ENCODE data around the gene MAFG. TPM values are rescaled to one million over a fixed set of nuclear protein-coding genes. Genes with fewer than 3 reads are reported as not detected.

MAFG gene
- total and polyA plus RNA-seq, 2 of the 13 experiments (the other 11 are each of a cell fraction or from before 2014, with no cell fraction given), result 14.5 to 20.0 TPM

DNA sequence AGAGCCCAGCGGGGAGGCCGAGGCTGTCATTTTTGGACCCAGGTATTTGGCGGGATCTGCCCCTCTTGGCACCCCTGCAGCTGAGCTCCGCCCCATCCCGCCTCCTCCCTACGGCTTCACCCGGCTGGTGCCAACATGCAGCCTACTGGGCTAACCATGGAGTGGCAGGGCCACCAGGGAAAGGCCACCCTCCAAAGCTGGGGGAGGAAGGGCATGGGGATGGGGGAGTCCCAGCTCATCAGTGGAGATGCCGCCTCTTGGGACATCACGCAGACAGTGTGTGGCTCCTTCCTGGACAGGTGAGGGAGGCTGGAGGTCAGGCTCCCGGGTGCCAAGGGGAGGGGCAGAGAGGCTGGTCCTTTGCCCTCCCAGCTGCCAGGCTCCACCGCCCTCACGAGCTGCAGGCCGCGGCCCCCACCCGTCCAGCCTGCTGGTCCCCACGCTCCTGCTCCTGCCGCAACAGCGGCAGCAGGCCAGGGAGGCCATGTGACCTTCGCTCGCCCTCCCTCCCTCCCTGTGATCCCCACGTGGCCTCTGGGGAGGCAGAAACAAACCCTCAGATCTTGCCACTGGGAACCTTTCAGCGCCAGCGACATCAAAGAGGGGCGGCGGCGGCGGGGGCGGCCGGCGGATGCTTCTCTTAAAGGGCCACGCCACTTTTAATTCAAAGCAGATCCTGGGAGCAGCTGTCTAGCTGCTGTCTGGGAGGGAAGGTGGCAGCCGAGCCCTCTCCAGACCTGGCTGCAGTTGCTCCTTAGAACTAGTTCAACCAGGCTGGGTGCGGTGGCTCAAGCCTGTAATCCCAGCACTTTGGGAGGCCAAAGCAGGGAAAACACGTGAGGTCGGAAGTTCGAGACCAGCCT, 40.2 kb upstream of the MAFG start (continued):
- TF ChIP-seq LBX2 (CRISPR knock-in tag; IDR thresholded peaks at IDR 0.05; ENCODE audit: borderline replicate concordance) (no peak; the same call in 1 of the 2 replicates), ZNF776 (CRISPR knock-in tag; IDR thresholded peaks at IDR 0.05) (peak; percentile 94; the same call in 1 of the 2 replicates), HHEX (CRISPR knock-in tag; IDR thresholded peaks at IDR 0.05) (0 out of 2 replicates have a peak, but pooled peaks have one; percentile 36), TAF15 (IDR thresholded peaks at IDR 0.05; ENCODE audit: low read depth, low read length, poor library complexity, severe bottlenecking) (peak; percentile 31), NCOA5 (CRISPR knock-in tag; IDR thresholded peaks at IDR 0.05) (0 out of 2 replicates have a peak, but pooled peaks have one; percentile 10), ZNF460 (CRISPR knock-in tag; IDR thresholded peaks at IDR 0.05; ENCODE audit: borderline replicate concordance) (peak; percentile 43; the same call in 1 of the 2 replicates), ZNF274 (CRISPR knock-in tag; IDR thresholded peaks at IDR 0.05) (peak; percentile 95), GPN1 (CRISPR knock-in tag; IDR thresholded peaks at IDR 0.05; ENCODE audit: borderline replicate concordance) (no peak; the same call in 1 of the 2 replicates), THAP11 (CRISPR knock-in tag; IDR thresholded peaks at IDR 0.05) (peak; percentile 78), ZNF761 (CRISPR knock-in tag; conservative IDR thresholded peaks at IDR 0.05) (peak; percentile 65; the same call in 1 of the 2 replicates), PAF1 (CRISPR knock-in tag; IDR thresholded peaks at IDR 0.05) (no peak), NFYC (CRISPR knock-in tag; IDR thresholded peaks at IDR 0.05) (peak; percentile 56; the same call in 1 of the 2 replicates), ZSCAN31 (CRISPR knock-in tag; IDR thresholded peaks at IDR 0.05; ENCODE audit: low read depth) (peak; percentile 95), KLF12 (CRISPR knock-in tag; IDR thresholded peaks at IDR 0.05; ENCODE audit: borderline replicate concordance) (peak; percentile 98; the same call in 1 of the 2 replicates), FOXC1 (CRISPR knock-in tag; IDR thresholded peaks at IDR 0.05; ENCODE audit: borderline replicate concordance) (peak; percentile 57; the same call in 1 of the 2 replicates), ZNF7 (CRISPR knock-in tag; IDR thresholded peaks at IDR 0.05) (no peak)
- TF ChIP-seq, protein P1, sequence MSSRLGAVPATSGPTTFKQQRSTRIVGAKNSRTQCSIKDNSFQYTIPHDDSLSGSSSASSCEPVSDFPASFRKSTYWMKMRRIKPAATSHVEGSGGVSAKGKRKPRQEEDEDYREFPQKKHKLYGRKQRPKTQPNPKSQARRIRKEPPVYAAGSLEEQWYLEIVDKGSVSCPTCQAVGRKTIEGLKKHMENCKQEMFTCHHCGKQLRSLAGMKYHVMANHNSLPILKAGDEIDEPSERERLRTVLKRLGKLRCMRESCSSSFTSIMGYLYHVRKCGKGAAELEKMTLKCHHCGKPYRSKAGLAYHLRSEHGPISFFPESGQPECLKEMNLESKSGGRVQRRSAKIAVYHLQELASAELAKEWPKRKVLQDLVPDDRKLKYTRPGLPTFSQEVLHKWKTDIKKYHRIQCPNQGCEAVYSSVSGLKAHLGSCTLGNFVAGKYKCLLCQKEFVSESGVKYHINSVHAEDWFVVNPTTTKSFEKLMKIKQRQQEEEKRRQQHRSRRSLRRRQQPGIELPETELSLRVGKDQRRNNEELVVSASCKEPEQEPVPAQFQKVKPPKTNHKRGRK (CRISPR knock-in tag; IDR thresholded peaks at IDR 0.05), result no peak; the same call in 1 of the 2 replicates
- TF ChIP-seq, protein P2, sequence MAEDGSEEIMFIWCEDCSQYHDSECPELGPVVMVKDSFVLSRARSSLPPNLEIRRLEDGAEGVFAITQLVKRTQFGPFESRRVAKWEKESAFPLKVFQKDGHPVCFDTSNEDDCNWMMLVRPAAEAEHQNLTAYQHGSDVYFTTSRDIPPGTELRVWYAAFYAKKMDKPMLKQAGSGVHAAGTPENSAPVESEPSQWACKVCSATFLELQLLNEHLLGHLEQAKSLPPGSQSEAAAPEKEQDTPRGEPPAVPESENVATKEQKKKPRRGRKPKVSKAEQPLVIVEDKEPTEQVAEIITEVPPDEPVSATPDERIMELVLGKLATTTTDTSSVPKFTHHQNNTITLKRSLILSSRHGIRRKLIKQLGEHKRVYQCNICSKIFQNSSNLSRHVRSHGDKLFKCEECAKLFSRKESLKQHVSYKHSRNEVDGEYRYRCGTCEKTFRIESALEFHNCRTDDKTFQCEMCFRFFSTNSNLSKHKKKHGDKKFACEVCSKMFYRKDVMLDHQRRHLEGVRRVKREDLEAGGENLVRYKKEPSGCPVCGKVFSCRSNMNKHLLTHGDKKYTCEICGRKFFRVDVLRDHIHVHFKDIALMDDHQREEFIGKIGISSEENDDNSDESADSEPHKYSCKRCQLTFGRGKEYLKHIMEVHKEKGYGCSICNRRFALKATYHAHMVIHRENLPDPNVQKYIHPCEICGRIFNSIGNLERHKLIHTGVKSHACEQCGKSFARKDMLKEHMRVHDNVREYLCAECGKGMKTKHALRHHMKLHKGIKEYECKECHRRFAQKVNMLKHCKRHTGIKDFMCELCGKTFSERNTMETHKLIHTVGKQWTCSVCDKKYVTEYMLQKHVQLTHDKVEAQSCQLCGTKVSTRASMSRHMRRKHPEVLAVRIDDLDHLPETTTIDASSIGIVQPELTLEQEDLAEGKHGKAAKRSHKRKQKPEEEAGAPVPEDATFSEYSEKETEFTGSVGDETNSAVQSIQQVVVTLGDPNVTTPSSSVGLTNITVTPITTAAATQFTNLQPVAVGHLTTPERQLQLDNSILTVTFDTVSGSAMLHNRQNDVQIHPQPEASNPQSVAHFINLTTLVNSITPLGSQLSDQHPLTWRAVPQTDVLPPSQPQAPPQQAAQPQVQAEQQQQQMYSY (CRISPR knock-in tag; IDR thresholded peaks at IDR 0.05), result no peak
- TF ChIP-seq, protein P3, sequence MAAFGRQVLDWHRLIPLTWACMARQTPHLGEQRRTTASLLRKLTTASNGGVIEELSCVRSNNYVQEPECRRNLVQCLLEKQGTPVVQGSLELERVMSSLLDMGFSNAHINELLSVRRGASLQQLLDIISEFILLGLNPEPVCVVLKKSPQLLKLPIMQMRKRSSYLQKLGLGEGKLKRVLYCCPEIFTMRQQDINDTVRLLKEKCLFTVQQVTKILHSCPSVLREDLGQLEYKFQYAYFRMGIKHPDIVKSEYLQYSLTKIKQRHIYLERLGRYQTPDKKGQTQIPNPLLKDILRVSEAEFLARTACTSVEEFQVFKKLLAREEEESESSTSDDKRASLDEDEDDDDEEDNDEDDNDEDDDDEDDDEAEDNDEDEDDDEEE (CRISPR knock-in tag; IDR thresholded peaks at IDR 0.05), result peak; percentile 84; the same call in 1 of the 2 replicates
- TF ChIP-seq, protein P4, sequence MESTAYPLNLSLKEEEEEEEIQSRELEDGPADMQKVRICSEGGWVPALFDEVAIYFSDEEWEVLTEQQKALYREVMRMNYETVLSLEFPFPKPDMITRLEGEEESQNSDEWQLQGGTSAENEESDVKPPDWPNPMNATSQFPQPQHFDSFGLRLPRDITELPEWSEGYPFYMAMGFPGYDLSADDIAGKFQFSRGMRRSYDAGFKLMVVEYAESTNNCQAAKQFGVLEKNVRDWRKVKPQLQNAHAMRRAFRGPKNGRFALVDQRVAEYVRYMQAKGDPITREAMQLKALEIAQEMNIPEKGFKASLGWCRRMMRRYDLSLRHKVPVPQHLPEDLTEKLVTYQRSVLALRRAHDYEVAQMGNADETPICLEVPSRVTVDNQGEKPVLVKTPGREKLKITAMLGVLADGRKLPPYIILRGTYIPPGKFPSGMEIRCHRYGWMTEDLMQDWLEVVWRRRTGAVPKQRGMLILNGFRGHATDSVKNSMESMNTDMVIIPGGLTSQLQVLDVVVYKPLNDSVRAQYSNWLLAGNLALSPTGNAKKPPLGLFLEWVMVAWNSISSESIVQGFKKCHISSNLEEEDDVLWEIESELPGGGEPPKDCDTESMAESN (CRISPR knock-in tag; conservative IDR thresholded peaks at IDR 0.05), result peak; percentile 49; the same call in 1 of the 2 replicates

Data from HepG2 (cell line).